ENCODE measurements around the gene DECR2.

DNA sequence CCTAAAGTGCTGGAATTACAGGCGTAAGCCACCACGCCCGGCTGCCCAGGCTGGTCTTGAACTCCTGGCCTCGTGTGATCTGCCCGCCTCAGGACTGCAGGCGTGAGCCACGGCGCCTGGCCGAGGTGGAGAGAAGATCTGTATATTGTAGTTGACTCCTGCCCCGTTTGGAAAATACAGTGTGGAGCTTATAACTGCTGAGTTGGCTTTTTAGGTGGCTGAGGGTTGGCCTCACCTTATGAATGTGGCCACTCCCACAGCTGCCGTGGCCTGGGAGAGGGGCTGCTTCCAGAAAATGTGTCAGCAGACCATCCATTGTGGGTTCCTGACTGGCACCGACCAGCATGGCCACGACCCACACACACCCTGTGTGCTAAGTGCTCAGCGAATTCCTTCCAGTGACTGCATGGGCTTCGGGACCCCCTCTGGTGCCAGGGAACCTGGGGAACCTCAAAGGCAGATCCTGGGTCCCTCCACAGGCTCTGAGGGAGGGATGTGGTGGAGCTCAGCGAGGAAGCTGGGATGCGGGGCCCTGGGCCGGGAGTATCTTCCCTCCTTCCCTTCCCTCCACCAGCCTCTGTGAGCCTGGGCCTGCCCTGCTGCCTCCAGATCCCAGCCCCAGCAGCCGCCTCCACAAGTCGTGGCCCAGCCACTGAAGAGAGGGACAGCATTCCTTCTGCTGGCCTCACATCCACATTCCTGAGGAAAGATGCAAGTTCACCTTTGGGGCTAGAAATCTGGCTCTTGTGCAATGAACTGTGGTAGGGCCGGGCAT, 12.9 kb downstream of the DECR2 start:
- TF ChIP-seq YY1 (IDR thresholded peaks at IDR 0.05; ENCODE audit: extremely low read depth, insufficient replicate concordance, low read depth, low read length) (no peak), CTCF (IDR thresholded peaks at IDR 0.05 in 2 of 3, conservative IDR thresholded peaks at IDR 0.05 in 1 of 3; ENCODE audit: borderline replicate concordance in 1 of 3, insufficient read depth in 1 of 3, low read depth in 2 of 3, low read length in 2 of 3) (no peak)
